HL-60 (cell line): Measurements from ENCODE around the gene SIX1.

ENCODE experiments used
- DNase-seq, 2 experiments: peaks; one replicate each; pipeline ENCODE4 v3.0.0-alpha.2; 2010 to 2020; ENCODE audit warnings: low read depth in 1 of 2, low spot score in 1 of 2
- H3K27ac ChIP-seq: fragments of 250-450 bp; sonication (Bioruptor Pico); replicated peaks from 2 replicates; pipeline ENCODE4 v1.5.1; 2020; ENCODE audit warnings: mild to moderate bottlenecking, moderate library complexity
- H3K27me3 ChIP-seq: fragments of 250-450 bp; sonication (Bioruptor Pico); 2 replicates; pipeline ENCODE4 v1.5.1; 2021; ENCODE audit warnings: mild to moderate bottlenecking, moderate library complexity; ENCODE audit not compliant: insufficient read depth, poor library complexity, severe bottlenecking
- H3K4me3 ChIP-seq: replicated peaks from 2 replicates; pipeline ENCODE4 v1.5.1; 2011; ENCODE audit warnings: mild to moderate bottlenecking, control low read depth, low read length; ENCODE audit not compliant: insufficient read depth
- CTCF ChIP-seq: IDR thresholded peaks from one replicate; pipeline ENCODE4 v1.5.1; 2011; ENCODE audit warnings: low read length, control low read depth, inconsistent platforms; ENCODE audit not compliant: insufficient read depth
- GABPA ChIP-seq: IDR thresholded peaks from 2 replicates; pipeline ENCODE4 v1.6.1; 2012; ENCODE audit warnings: low read depth
- POLR2AphosphoS5 ChIP-seq: IDR thresholded peaks from 2 replicates; pipeline ENCODE4 v1.6.1; 2012; ENCODE audit warnings: low read depth
- REST ChIP-seq: IDR thresholded peaks from 2 replicates; pipeline ENCODE4 v1.6.1; 2012; ENCODE audit warnings: low read depth; ENCODE audit not compliant: insufficient replicate concordance
- SPI1 ChIP-seq: IDR thresholded peaks from 2 replicates; pipeline ENCODE4 v1.6.1; 2012; ENCODE audit warnings: low read depth, mild to moderate bottlenecking, borderline replicate concordance

Gene SIX1

GRCh38 chr14:60640859-60641741 is 8.2 kb downstream of the SIX1 start:
- peaks cover 83% of the 10 kb centered on the region for H3K27me3 ChIP-seq
- DNase-seq = no peak

GRCh38 chr14:60639674-60640073 is 9.6 kb downstream of the SIX1 start:
- no peak overlapping the region for H3K27ac ChIP-seq
- peaks cover 82% of the 10 kb centered on the region for H3K27me3 ChIP-seq
- TF ChIP-seq GABPA (no peak), SPI1 (no peak), CTCF (no peak), POLR2AphosphoS5 (no peak), REST (no peak)
- DNase-seq = no peak
- no peak overlapping the region for H3K4me3 ChIP-seq

More at GRCh38 chr14:60640859-60641741, 8.2 kb downstream of the SIX1 start:
- Histone ChIP-seq H3K27ac (no peak overlapping the region), H3K4me3 (no peak overlapping the region)
- TF ChIP-seq GABPA (no peak), CTCF (no peak), POLR2AphosphoS5 (no peak), REST (no peak), SPI1 (no peak)

GRCh38 chr14:60637479-60638315 is 11.6 kb downstream of the SIX1 start:
- TF ChIP-seq REST (no peak), SPI1 (no peak)
- Histone ChIP-seq H3K4me3 (no peak overlapping the region), H3K27me3 (peaks cover 62% of the 10 kb centered on the region), H3K27ac (no peak overlapping the region)
- no peak for DNase-seq
